ENCODE data around the gene ADM5.

DNA sequence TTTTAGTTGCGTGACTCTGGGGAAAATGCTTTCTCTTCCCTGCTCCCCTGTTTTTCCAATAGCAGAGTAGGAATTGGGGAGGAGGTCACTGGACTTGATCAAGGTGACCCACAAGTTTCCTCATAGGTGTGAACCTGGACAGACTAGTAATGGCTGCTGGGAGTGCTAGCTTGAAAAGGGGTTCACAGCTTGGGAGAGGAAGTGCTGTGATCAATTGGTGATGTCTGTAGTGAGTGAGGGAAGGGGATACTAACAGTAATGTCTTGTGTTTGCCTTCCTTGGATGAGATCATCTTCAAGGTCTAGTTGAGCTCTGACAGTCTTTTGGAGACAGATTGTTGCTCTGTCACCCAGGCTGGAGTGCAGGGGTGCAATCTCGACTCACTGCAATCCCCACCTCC lies 21.9 kb upstream of the ADM5 start:
- TF ChIP-seq, protein P1, sequence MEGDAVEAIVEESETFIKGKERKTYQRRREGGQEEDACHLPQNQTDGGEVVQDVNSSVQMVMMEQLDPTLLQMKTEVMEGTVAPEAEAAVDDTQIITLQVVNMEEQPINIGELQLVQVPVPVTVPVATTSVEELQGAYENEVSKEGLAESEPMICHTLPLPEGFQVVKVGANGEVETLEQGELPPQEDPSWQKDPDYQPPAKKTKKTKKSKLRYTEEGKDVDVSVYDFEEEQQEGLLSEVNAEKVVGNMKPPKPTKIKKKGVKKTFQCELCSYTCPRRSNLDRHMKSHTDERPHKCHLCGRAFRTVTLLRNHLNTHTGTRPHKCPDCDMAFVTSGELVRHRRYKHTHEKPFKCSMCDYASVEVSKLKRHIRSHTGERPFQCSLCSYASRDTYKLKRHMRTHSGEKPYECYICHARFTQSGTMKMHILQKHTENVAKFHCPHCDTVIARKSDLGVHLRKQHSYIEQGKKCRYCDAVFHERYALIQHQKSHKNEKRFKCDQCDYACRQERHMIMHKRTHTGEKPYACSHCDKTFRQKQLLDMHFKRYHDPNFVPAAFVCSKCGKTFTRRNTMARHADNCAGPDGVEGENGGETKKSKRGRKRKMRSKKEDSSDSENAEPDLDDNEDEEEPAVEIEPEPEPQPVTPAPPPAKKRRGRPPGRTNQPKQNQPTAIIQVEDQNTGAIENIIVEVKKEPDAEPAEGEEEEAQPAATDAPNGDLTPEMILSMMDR (IDR thresholded peaks at IDR 0.05): no peak
- TF ChIP-seq POLR2A (IDR thresholded peaks at IDR 0.05): no peak

Measured in thyroid gland (tissue), 4 donors.